Tibial nerve (tissue), 4 donors: Measurements from ENCODE around the gene CDC14B.

Experiments
- CTCF ChIP-seq, 5 experiments: fragments of 200-600 bp in 3 of 5; fragments of 450-650 bp in 2 of 5; sonication (generic) in 3 of 5; IDR thresholded peaks; one replicate each; pipeline ENCODE4 v1.5.1; 2016 to 2019; ENCODE audit warnings: antibody characterized with exemption in 5 of 5, mild to moderate bottlenecking in 3 of 5, moderate library complexity in 2 of 5
- EP300 ChIP-seq, 2 donors: sonication (generic); formaldehyde crosslinking; IDR thresholded peaks; one replicate each; pipeline ENCODE4 v1.6.1; 2017; ENCODE audit warnings: antibody characterized with exemption in 2 of 2, mild to moderate bottlenecking in 1 of 2

GRCh38 chr9:96609732-96610131 lies 9.9 kb downstream of the CDC14B start:
- TF ChIP-seq EP300 (IDR thresholded peaks at IDR 0.05) (no peak), CTCF (IDR thresholded peaks at IDR 0.05) (no peak)
